Stimulated activated CD4-positive, alpha-beta T cell treated with anti-CD3 and anti-CD28 coated beads, Interleukin-15, amount 100 ng/mL, for 24 hours (primary cell): ENCODE results near the gene CFAP161.

Experiments used
- DNase-seq: peaks from one replicate; pipeline ENCODE4 v3.0.0-alpha.2; 2020

The CFAP161 gene

GRCh38 chr15:81185631-81186295, 51.7 kb downstream of the CFAP161 start:
- DNase-seq = no peak

GRCh38 chr15:81188354-81188753, 54.3 kb downstream of the CFAP161 start:
- no peak for DNase-seq

GRCh38 chr15:81189583-81190283, 55.7 kb downstream of the CFAP161 start:
- no peak for DNase-seq

- DNase-seq = no peak
Measured at GRCh38 chr15:81190922-81191507, 56.9 kb downstream of the CFAP161 start.

- no peak for DNase-seq
Measured at GRCh38 chr15:81191701-81192100, 57.6 kb downstream of the CFAP161 start.

- DNase-seq = no peak
Measured at GRCh38 chr15:81194723-81195122, 60.7 kb downstream of the CFAP161 start.

GRCh38 chr15:81195339-81195864, 61.3 kb downstream of the CFAP161 start:
- DNase-seq = no peak

GRCh38 chr15:81196576-81197254, 62.6 kb downstream of the CFAP161 start, which contains the start of gene IL16:
IL16 (plus strand) TSS chr15:81196879; CDS start chr15:81225400, 28,521 bp downstream.
- DNase-seq = no peak

- DNase-seq = no peak
Measured at GRCh38 chr15:81197255-81197630, 63.2 kb downstream of the CFAP161 start.

- no peak for DNase-seq
Measured at GRCh38 chr15:81197688-81198281, 63.7 kb downstream of the CFAP161 start.
